ENCODE data around the gene SEMA4F.

GRCh38 chr2:74695663-74696062 lies 41.6 kb downstream of the SEMA4F start:
- no peak for TF ChIP-seq CTCF (IDR thresholded peaks at IDR 0.05)
- TF ChIP-seq POLR2AphosphoS5 (IDR thresholded peaks at IDR 0.05) = no peak
- TF ChIP-seq EP300 (IDR thresholded peaks at IDR 0.05) = no peak
- TF ChIP-seq POLR2A (IDR thresholded peaks at IDR 0.05; ENCODE audit: low read depth) = no peak
